GM12875 (cell line): Measurements from ENCODE around the gene TXNRD1.

Experiments used
- H3K4me3 ChIP-seq: one replicate; pipeline ENCODE4 v1.5.1; 2011; ENCODE audit warnings: low read depth, low read length, control low read depth
- CTCF ChIP-seq: IDR thresholded peaks from 2 replicates; pipeline ENCODE4 v1.5.1; 2011; ENCODE audit warnings: low read depth, mild to moderate bottlenecking, control low read depth, inconsistent platforms, low read length, moderate library complexity, borderline replicate concordance; ENCODE audit not compliant: insufficient read depth

Gene TXNRD1

GRCh38 chr12:104305349-104305748 is 89.8 kb downstream of the TXNRD1 start:
- no peak for TF ChIP-seq CTCF
- H3K4me3 ChIP-seq, result no peak overlapping the region

- no peak for TF ChIP-seq CTCF
- H3K4me3 ChIP-seq, result no peak overlapping the region
Observed at GRCh38 chr12:104306376-104306775, 90.8 kb downstream of the TXNRD1 start.

- TF ChIP-seq CTCF, result no peak
Observed at GRCh38 chr12:104306943-104307654, 91.5 kb downstream of the TXNRD1 start.

GRCh38 chr12:104307655-104308000 is 92.0 kb downstream of the TXNRD1 start:
- no peak for TF ChIP-seq CTCF
- H3K4me3 ChIP-seq, result no peak overlapping the region

More at GRCh38 chr12:104306943-104307654, 91.5 kb downstream of the TXNRD1 start:
- H3K4me3 ChIP-seq, result no peak overlapping the region

- no peak overlapping the region for H3K4me3 ChIP-seq
- no peak for TF ChIP-seq CTCF
Observed at GRCh38 chr12:104309446-104309993, 93.9 kb downstream of the TXNRD1 start.

- no peak overlapping the region for H3K4me3 ChIP-seq
- TF ChIP-seq CTCF, result no peak
Observed at GRCh38 chr12:104310751-104311633, 95.4 kb downstream of the TXNRD1 start.
